Neural progenitor cell (in vitro differentiated cells): ENCODE results near the gene MAD1L1.

Experiments
- CTCF ChIP-seq: fragments of 200-600 bp; sonication (generic); IDR thresholded peaks from 2 replicates; pipeline ENCODE4 v1.5.1; 2017; ENCODE audit warnings: antibody characterized with exemption, mild to moderate bottlenecking
- EZH2 ChIP-seq: fragments of 200-600 bp; sonication (generic); IDR thresholded peaks from 2 replicates; pipeline ENCODE4 v1.6.1; 2017; ENCODE audit warnings: antibody characterized with exemption, mild to moderate bottlenecking, moderate library complexity
- EZH2phosphoT487 ChIP-seq: fragments of 200-600 bp; sonication (generic); IDR thresholded peaks from 2 replicates; pipeline ENCODE4 v1.6.1; 2017; ENCODE audit warnings: antibody characterized with exemption

GRCh38 chr7:2074691-2075090 is 158.1 kb downstream of the MAD1L1 start:
- TF ChIP-seq CTCF: no peak
- TF ChIP-seq EZH2: no peak
- no peak for TF ChIP-seq EZH2phosphoT487
